GM19452 (cell line): ENCODE measurements around the gene SCAND1.
"Not testable (repeated sequence)": the region's sequence is repeated elsewhere in the genome, so short reads cannot be mapped to it uniquely, and the experiment has no call there.

Experiments used
- ATAC-seq: cut with Tn5 transposase; IDR thresholded peaks from one replicate; pipeline ENCODE4 v1.9.1; 2021; ENCODE audit not compliant: unreplicated experiment

SCAND1 gene

GRCh38 chr20:35963878-35964277, 9.6 kb upstream of the SCAND1 start:
- ATAC-seq: no peak

GRCh38 chr20:35959291-35959690, 5.0 kb upstream of the SCAND1 start:
- ATAC-seq: not testable (repeated sequence)

GRCh38 chr20:35956616-35957015, 2.3 kb upstream of the SCAND1 start:
- no peak for ATAC-seq

- no peak for ATAC-seq
Measured at GRCh38 chr20:35954907-35955251, 577 bp upstream of the SCAND1 start.

GRCh38 chr20:35953387-35954199, 709 bp downstream of the SCAND1 start:
- peak; percentile 27 for ATAC-seq

GRCh38 chr20:35952480-35953386, 1.6 kb downstream of the SCAND1 start:
- ATAC-seq: no peak

- not testable (repeated sequence) for ATAC-seq
Measured at GRCh38 chr20:35952080-35952479, 2.2 kb downstream of the SCAND1 start.

- ATAC-seq: no peak
Measured at GRCh38 chr20:35950093-35950492, 4.2 kb downstream of the SCAND1 start.

GRCh38 chr20:35947907-35948306, 6.4 kb downstream of the SCAND1 start:
- ATAC-seq: no peak

GRCh38 chr20:35947489-35947888, 6.8 kb downstream of the SCAND1 start:
- no peak for ATAC-seq

GRCh38 chr20:35942243-35942642, 12.1 kb downstream of the SCAND1 start:
- ATAC-seq: no peak

- no peak for ATAC-seq
Measured at GRCh38 chr20:35941620-35942019, 12.7 kb downstream of the SCAND1 start.

- ATAC-seq: no peak
Measured at GRCh38 chr20:35939264-35939663, 15.0 kb downstream of the SCAND1 start.

- ATAC-seq: no peak
Measured at GRCh38 chr20:35934050-35934449, 20.3 kb downstream of the SCAND1 start.

GRCh38 chr20:35929301-35929700, 25.0 kb downstream of the SCAND1 start:
- no peak for ATAC-seq

- no peak for ATAC-seq
Measured at GRCh38 chr20:35920523-35920922, 33.8 kb downstream of the SCAND1 start.

GRCh38 chr20:35918021-35918420, 36.3 kb downstream of the SCAND1 start:
- ATAC-seq: no peak

GRCh38 chr20:35917077-35917476, 37.2 kb downstream of the SCAND1 start:
- ATAC-seq: no peak

- no peak for ATAC-seq
Measured at GRCh38 chr20:35912881-35913280, 41.4 kb downstream of the SCAND1 start.

- no peak for ATAC-seq
Measured at GRCh38 chr20:35910254-35910653, 44.0 kb downstream of the SCAND1 start.

- no peak for ATAC-seq
Measured at GRCh38 chr20:35909796-35910195, 44.5 kb downstream of the SCAND1 start.

- ATAC-seq: no peak
Measured at GRCh38 chr20:35909176-35909575, 45.1 kb downstream of the SCAND1 start.
